ENCODE measurements around the gene FGD6.
"Not testable (repeated sequence)": the region's sequence is repeated elsewhere in the genome, so short reads cannot be mapped to it uniquely, and the experiment has no call there.

DNA sequence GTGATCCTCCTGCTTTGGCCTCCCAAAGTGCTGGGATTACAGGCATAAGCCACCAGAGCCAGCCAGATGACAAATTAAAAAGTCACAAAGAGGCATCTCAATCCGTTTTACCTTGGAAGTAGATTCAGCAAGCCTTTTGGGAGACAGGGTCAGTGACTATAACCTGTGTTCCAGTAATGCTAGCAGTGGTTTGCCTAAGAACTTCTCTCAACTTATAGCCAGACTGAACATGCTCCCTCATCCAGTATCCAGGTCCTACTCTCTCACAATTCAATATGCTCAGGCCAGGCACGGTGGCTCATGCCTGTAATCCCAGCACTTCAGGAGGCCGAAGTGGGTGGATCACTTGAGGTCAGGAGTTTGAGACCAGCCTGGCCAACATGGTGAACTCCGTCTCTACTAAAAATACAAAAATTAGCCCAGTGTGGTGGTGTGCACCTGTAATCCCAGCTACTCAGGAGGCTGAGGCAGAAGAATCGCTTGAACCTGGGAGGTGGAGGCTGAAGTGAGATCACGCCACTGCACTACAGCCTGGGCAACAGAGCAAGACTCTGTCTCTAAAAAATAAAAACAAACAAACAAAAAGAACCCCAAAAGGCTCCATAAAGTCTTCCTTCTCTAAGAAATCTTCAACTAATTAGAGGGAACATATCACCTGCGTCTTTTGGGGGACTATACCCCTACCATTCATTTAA lies 20.2 kb downstream of the FGD6 start:
- not testable (repeated sequence) for TF ChIP-seq CTCF (IDR thresholded peaks at IDR 0.05); POLR2A (IDR thresholded peaks at IDR 0.05); POLR2AphosphoS5 (IDR thresholded peaks at IDR 0.05; ENCODE audit: insufficient read depth in 1 of 2, low read depth in 1 of 2)
